Liver (tissue), 9 donors: Measurements from ENCODE around the gene NTN5. TPM values are rescaled to one million over a fixed set of nuclear protein-coding genes. Genes with fewer than 3 reads are reported as not detected.

Experiments used
- DNase-seq: peaks from one replicate; pipeline ENCODE4 v3.0.0-alpha.2; 2017; ENCODE audit warnings: low spot score
- H3K27ac ChIP-seq, 2 donors: one replicate each; pipeline ENCODE4 v1.7.0; 2013; ENCODE audit warnings: inconsistent platforms in 2 of 2, low read length in 2 of 2, control low read depth in 1 of 2, low read depth in 1 of 2, mild to moderate bottlenecking in 1 of 2
- H3K27me3 ChIP-seq, 4 donors: one replicate each; pipeline versions ENCODE4 v1.6.1 to v1.7.0; 2013; ENCODE audit warnings: low read length in 3 of 4, inconsistent platforms in 1 of 4, mild to moderate bottlenecking in 1 of 4, moderate library complexity in 1 of 4; ENCODE audit not compliant: control insufficient read depth in 4 of 4, insufficient read depth in 4 of 4
- H3K36me3 ChIP-seq, 4 donors: one replicate each; pipeline versions ENCODE4 v1.6.1 to v1.7.0; 2013; ENCODE audit warnings: low read length in 3 of 4, mild to moderate bottlenecking in 3 of 4, low read depth in 1 of 4, moderate library complexity in 1 of 4; ENCODE audit not compliant: control insufficient read depth in 4 of 4, insufficient read depth in 3 of 4
- H3K4me1 ChIP-seq, 4 donors: one replicate each; pipeline versions ENCODE4 v1.6.1 to v1.7.0; 2013; ENCODE audit warnings: low read length in 3 of 4, mild to moderate bottlenecking in 3 of 4, moderate library complexity in 1 of 4; ENCODE audit not compliant: control insufficient read depth in 4 of 4, insufficient read depth in 4 of 4
- H3K4me3 ChIP-seq, 3 donors: one replicate each; pipeline versions ENCODE4 v1.6.1 to v1.7.0; 2013; ENCODE audit warnings: low read length in 3 of 3, control low read depth in 1 of 3, low read depth in 1 of 3, mild to moderate bottlenecking in 1 of 3
- H3K9ac ChIP-seq, 2 donors: one replicate each; pipeline ENCODE4 v1.7.0; 2013; ENCODE audit warnings: low read length in 2 of 2, mild to moderate bottlenecking in 2 of 2, moderate library complexity in 2 of 2, control low read depth in 1 of 2, low read depth in 1 of 2
- H3K9me3 ChIP-seq, 4 donors: one replicate each; pipeline versions ENCODE4 v1.6.1 to v1.7.0; 2013; ENCODE audit warnings: low read length in 3 of 4; ENCODE audit not compliant: control insufficient read depth in 4 of 4
- ATF3 ChIP-seq: IDR thresholded peaks from 2 replicates; pipeline ENCODE4 v1.6.1; 2016; ENCODE audit warnings: antibody characterized with exemption
- CTCF ChIP-seq: fragments of 150-350 bp; IDR thresholded peaks from 2 replicates; pipeline ENCODE4 v1.5.1; 2017; ENCODE audit warnings: improper control_type of control experiment, low read depth, low read length; ENCODE audit not compliant: missing input control
- EGR1 ChIP-seq, 2 donors: IDR thresholded peaks; 2 replicates each; pipeline ENCODE4 v1.6.1; 2016 to 2018; ENCODE audit warnings: antibody characterized with exemption in 2 of 2, low read depth in 2 of 2
- FOXA1 ChIP-seq: IDR thresholded peaks from 2 replicates; pipeline ENCODE4 v1.6.1; 2016; ENCODE audit warnings: antibody characterized with exemption
- FOXA2 ChIP-seq: IDR thresholded peaks from 2 replicates; pipeline ENCODE4 v1.6.1; 2016; ENCODE audit warnings: antibody characterized with exemption
- HNF4A ChIP-seq, 2 donors: conservative IDR thresholded peaks; 2 replicates each; pipeline ENCODE4 v1.6.1; 2016; ENCODE audit warnings: antibody characterized with exemption in 2 of 2, mild to moderate bottlenecking in 2 of 2
- HNF4G ChIP-seq: IDR thresholded peaks from 2 replicates; pipeline ENCODE4 v1.6.1; 2016; ENCODE audit warnings: antibody characterized with exemption
- MAX ChIP-seq: IDR thresholded peaks from 2 replicates; pipeline ENCODE4 v1.6.1; 2016; ENCODE audit warnings: antibody characterized with exemption
- NR2F2 ChIP-seq: IDR thresholded peaks from 2 replicates; pipeline ENCODE4 v1.6.1; 2016; ENCODE audit warnings: antibody characterized with exemption
- RAD21 ChIP-seq, 2 donors: IDR thresholded peaks; 2 replicates each; pipeline ENCODE4 v1.6.1; 2016; ENCODE audit warnings: antibody characterized with exemption in 2 of 2, mild to moderate bottlenecking in 2 of 2
- REST ChIP-seq: IDR thresholded peaks from 2 replicates; pipeline ENCODE4 v1.6.1; 2016; ENCODE audit warnings: antibody characterized with exemption, mild to moderate bottlenecking
- RXRA ChIP-seq, 2 donors: IDR thresholded peaks; 2 replicates each; pipeline ENCODE4 v1.6.1; 2017 to 2018; ENCODE audit warnings: antibody characterized with exemption in 2 of 2, mild to moderate bottlenecking in 1 of 2
- SP1 ChIP-seq: IDR thresholded peaks from 2 replicates; pipeline ENCODE4 v1.6.1; 2018; ENCODE audit warnings: antibody characterized with exemption, mild to moderate bottlenecking
- TAF1 ChIP-seq: conservative IDR thresholded peaks from 2 replicates; pipeline ENCODE4 v1.6.1; 2016; ENCODE audit warnings: antibody characterized with exemption, mild to moderate bottlenecking
- ZBTB33 ChIP-seq: IDR thresholded peaks from 2 replicates; pipeline ENCODE4 v1.6.1; 2016; ENCODE audit warnings: antibody characterized with exemption
- WGBS: extraction: QIAGEN DNeasy Blood & Tissue Kit; methylation state at CpG from one replicate; pipeline ENCODE4 v1.1.7; 2013; 5-methylcytosine and 5-hydroxymethylcytosine counted together
- polyA plus RNA-seq, 2 donors: library from polyadenylated mRNA; stranded (reverse) in 1 of 2; unstranded in 1 of 2; fragments of 200-250 nt in 1 of 2; fragments of >200 nt in 1 of 2; fragmentation: Nextera tagmentation in 1 of 2; extraction: Ambion mirVana in 1 of 2; gene quantifications; one replicate each; pipeline versions ENCODE4 v1.2.1 to v1.2.3, GENCODE V29; 2013 to 2015
- total RNA-seq, 2 donors: library from RNA; depleted of rRNA; stranded (reverse); fragments of >200 nt; gene quantifications; one replicate each; pipeline ENCODE4 v1.2.3, GENCODE V29; 2014
- donor health status: healthy.
- donor health status: healthy.
- donor health status: healthy.
- donor health status: healthy.
- donor health status: healthy.

The NTN5 gene
- total and polyA plus RNA-seq, 4 donors, result 0.08 to 0.09 TPM; not detected in 2

GRCh38 chr19:48646722-48647216 lies 26.0 kb downstream of the NTN5 start:
- no peaks in the 10 kb centered on the region for H3K9me3 ChIP-seq
- WGBS, result 18% methylated on average over 9 of the region's 10 CpGs
- TF ChIP-seq MAX, result no peak
- TF ChIP-seq NR2F2, result no peak
- TF ChIP-seq SP1, result no peak
- no peak for TF ChIP-seq FOXA2
- no peak for TF ChIP-seq EGR1 (IDR thresholded peaks at IDR 0.05; ENCODE audit: low read depth in 2 of 2)
- TF ChIP-seq REST, result no peak
- TF ChIP-seq HNF4G, result no peak
- no peak overlapping the region for H3K27ac ChIP-seq
- no peaks in the 10 kb centered on the region for H3K36me3 ChIP-seq
- H3K27me3 ChIP-seq, result no peaks in the 10 kb centered on the region
- DNase-seq, result no peak
- H3K4me1 ChIP-seq, result peaks cover 2 to 21% (median 10%) of the 10 kb centered on the region in 4 donors
- no peak overlapping the region for H3K4me3 ChIP-seq
- no peak overlapping the region for H3K9ac ChIP-seq

GRCh38 chr19:48646001-48646721 lies 26.7 kb downstream of the NTN5 start, which contains the start of gene CA11:
CA11 (minus strand) TSS chr19:48646187; CDS start chr19:48645632, 555 bp downstream.
- WGBS, result 2% methylated on average over 33 of the region's 33 CpGs
- Histone ChIP-seq H3K4me1 (peaks cover 2 to 21% (median 11%) of the 10 kb centered on the region in 4 donors), H3K27me3 (no peaks in the 10 kb centered on the region), H3K9ac (peak within 1 kb of the TSS; percentile 32 to 34), H3K4me3 (peak within 1 kb of the TSS; percentile 8 to 35 (median 11)), H3K36me3 (no peaks in the 10 kb centered on the region), H3K27ac (peak within 1 kb of the TSS; percentile 64 to 82), H3K9me3 (no peaks in the 10 kb centered on the region)
- no peak for TF ChIP-seq EGR1 (IDR thresholded peaks at IDR 0.05; ENCODE audit: low read depth in 2 of 2)
- TF ChIP-seq ZBTB33, result no peak
- TF ChIP-seq RXRA (IDR thresholded peaks at IDR 0.05), result no peak
- TF ChIP-seq FOXA1, result no peak
- TF ChIP-seq HNF4G, result no peak
- TF ChIP-seq RAD21 (IDR thresholded peaks at IDR 0.05), result peak; percentile 83 to 87
- TF ChIP-seq REST, result no peak
- no peak for TF ChIP-seq ATF3
- no peak for TF ChIP-seq TAF1
- TF ChIP-seq SP1, result no peak
- no peak for TF ChIP-seq NR2F2
- no peak for TF ChIP-seq HNF4A (conservative IDR thresholded peaks at IDR 0.05)
- TF ChIP-seq CTCF, result peak; percentile 70
- peak; percentile 78 for DNase-seq
